ENCODE measurements around the gene HPGD.

- TF ChIP-seq POLR2A (IDR thresholded peaks at IDR 0.05; ENCODE audit: control extremely low read depth in 1 of 2, low read depth in 2 of 2, low read length in 2 of 2) (no peak), CTCF (IDR thresholded peaks at IDR 0.05; ENCODE audit: control extremely low read depth in 1 of 3, insufficient read depth in 1 of 3, low read depth in 1 of 3, low read length in 3 of 3) (no peak), CBX5 (IDR thresholded peaks at IDR 0.05; ENCODE audit: low read depth, low read length) (no peak), BCL11A (IDR thresholded peaks at IDR 0.05; ENCODE audit: low read depth in 2 of 2, low read length in 2 of 2) (no peak)
Observed at GRCh38 chr4:174561560-174561959, 39.3 kb upstream of the HPGD start.
